Ishikawa (cell line): Measurements from ENCODE around the gene MFAP3L.

Experiments used
- CEBPB ChIP-seq: IDR thresholded peaks from 2 replicates; pipeline ENCODE4 v1.6.1; 2012
- CREB1 ChIP-seq: IDR thresholded peaks from 2 replicates; pipeline ENCODE4 v1.6.1; 2012; ENCODE audit warnings: low read depth
- EGR1 ChIP-seq: IDR thresholded peaks from 2 replicates; pipeline ENCODE4 v1.6.1; 2012
- EP300 ChIP-seq: IDR thresholded peaks from 2 replicates; pipeline ENCODE4 v1.6.1; 2012; ENCODE audit warnings: borderline replicate concordance
- FOXM1 ChIP-seq: IDR thresholded peaks from 2 replicates; pipeline ENCODE4 v1.6.1; 2012; ENCODE audit warnings: low read depth, borderline replicate concordance
- MAX ChIP-seq: IDR thresholded peaks from 2 replicates; pipeline ENCODE4 v1.6.1; 2012
- NFIC ChIP-seq: IDR thresholded peaks from 2 replicates; pipeline ENCODE4 v1.6.1; 2012
- RAD21 ChIP-seq: IDR thresholded peaks from 2 replicates; pipeline ENCODE4 v1.6.1; 2012; ENCODE audit warnings: low read depth
- REST ChIP-seq: IDR thresholded peaks from 2 replicates; pipeline ENCODE4 v1.6.1; 2012; ENCODE audit warnings: low read depth, mild to moderate bottlenecking
- TAF1 ChIP-seq: IDR thresholded peaks from 2 replicates; pipeline ENCODE4 v1.6.1; 2012; ENCODE audit warnings: low read depth, mild to moderate bottlenecking
- TCF12 ChIP-seq: IDR thresholded peaks from 2 replicates; pipeline ENCODE4 v1.6.1; 2012; ENCODE audit warnings: low read depth
- TEAD4 ChIP-seq: IDR thresholded peaks from 2 replicates; pipeline ENCODE4 v1.6.1; 2012
- USF1 ChIP-seq: IDR thresholded peaks from 2 replicates; pipeline ENCODE4 v1.6.1; 2012
- YY1 ChIP-seq: IDR thresholded peaks from 2 replicates; pipeline ENCODE4 v1.6.1; 2012; ENCODE audit warnings: low read depth
- ZBTB7A ChIP-seq: IDR thresholded peaks from 2 replicates; pipeline ENCODE4 v1.6.1; 2012; ENCODE audit warnings: low read depth

The MFAP3L gene

GRCh38 chr4:170015285-170015684 is 10.9 kb downstream of the MFAP3L start:
- TF ChIP-seq TAF1 (no peak), YY1 (no peak), REST (no peak), TEAD4 (no peak), ZBTB7A (no peak), EGR1 (no peak), EP300 (no peak), TCF12 (no peak), CREB1 (no peak), RAD21 (no peak), CEBPB (no peak), MAX (no peak), FOXM1 (no peak), USF1 (no peak)

- TF ChIP-seq TAF1, result no peak
- no peak for TF ChIP-seq ZBTB7A
- TF ChIP-seq CEBPB, result no peak
- no peak for TF ChIP-seq TEAD4
- no peak for TF ChIP-seq FOXM1
- no peak for TF ChIP-seq CREB1
- no peak for TF ChIP-seq YY1
- no peak for TF ChIP-seq EP300
- TF ChIP-seq USF1, result no peak
- no peak for TF ChIP-seq REST
Measured at GRCh38 chr4:170014359-170015011, 11.7 kb downstream of the MFAP3L start.

- TF ChIP-seq EGR1 (no peak), MAX (no peak), TCF12 (no peak), ZBTB7A (no peak), RAD21 (no peak), TEAD4 (no peak), EP300 (no peak), FOXM1 (no peak), TAF1 (no peak), REST (no peak), NFIC (no peak), YY1 (no peak), USF1 (no peak), CEBPB (no peak), CREB1 (no peak)
Measured at GRCh38 chr4:170012629-170012958, 13.6 kb downstream of the MFAP3L start.

GRCh38 chr4:170011921-170012628 is 14.1 kb downstream of the MFAP3L start:
- TF ChIP-seq TEAD4 (no peak), MAX (no peak), YY1 (no peak), EP300 (no peak), EGR1 (no peak), TAF1 (no peak), REST (no peak), CREB1 (no peak), RAD21 (no peak), CEBPB (no peak), NFIC (no peak), TCF12 (no peak), USF1 (no peak), ZBTB7A (no peak), FOXM1 (no peak)
